ENCODE data around the gene COG5.

DNA sequence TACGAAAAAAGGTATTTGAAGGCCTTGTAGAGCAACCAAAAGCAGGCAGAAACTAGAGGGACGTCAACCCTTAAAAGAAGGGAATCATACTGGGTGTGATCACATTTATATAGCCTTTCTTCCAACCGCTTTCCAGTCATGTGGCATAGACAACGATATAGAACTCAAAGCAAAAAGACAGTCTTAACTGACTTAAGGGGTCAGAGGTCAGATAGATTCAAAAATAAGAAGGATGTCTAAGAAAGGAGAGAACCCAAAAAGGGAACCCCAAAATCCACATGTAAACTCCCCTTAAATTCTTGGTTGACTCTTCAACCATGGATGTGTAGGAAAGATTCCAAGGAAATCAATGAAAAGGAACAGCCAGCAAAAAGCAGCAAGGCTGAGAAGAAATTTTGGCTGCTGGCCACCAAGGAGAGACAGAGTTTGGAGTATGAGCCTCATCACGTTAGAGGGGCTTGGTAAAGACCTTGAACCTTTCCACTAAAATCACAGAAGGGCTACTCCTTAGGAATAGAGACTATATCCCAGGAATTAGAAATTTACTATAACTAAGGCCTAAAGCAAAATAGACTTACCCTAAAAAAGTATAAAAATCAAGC, 24.9 kb upstream of the COG5 start:
- no peak for TF ChIP-seq POLR2AphosphoS5 (IDR thresholded peaks at IDR 0.05; ENCODE audit: low read depth)
- TF ChIP-seq, protein P1, sequence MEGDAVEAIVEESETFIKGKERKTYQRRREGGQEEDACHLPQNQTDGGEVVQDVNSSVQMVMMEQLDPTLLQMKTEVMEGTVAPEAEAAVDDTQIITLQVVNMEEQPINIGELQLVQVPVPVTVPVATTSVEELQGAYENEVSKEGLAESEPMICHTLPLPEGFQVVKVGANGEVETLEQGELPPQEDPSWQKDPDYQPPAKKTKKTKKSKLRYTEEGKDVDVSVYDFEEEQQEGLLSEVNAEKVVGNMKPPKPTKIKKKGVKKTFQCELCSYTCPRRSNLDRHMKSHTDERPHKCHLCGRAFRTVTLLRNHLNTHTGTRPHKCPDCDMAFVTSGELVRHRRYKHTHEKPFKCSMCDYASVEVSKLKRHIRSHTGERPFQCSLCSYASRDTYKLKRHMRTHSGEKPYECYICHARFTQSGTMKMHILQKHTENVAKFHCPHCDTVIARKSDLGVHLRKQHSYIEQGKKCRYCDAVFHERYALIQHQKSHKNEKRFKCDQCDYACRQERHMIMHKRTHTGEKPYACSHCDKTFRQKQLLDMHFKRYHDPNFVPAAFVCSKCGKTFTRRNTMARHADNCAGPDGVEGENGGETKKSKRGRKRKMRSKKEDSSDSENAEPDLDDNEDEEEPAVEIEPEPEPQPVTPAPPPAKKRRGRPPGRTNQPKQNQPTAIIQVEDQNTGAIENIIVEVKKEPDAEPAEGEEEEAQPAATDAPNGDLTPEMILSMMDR (IDR thresholded peaks at IDR 0.05; ENCODE audit: insufficient read depth, low read length): no peak
